Heart right ventricle (tissue), 16 donors: ENCODE results near the gene VTI1A. TPM values are rescaled to one million over a fixed set of nuclear protein-coding genes. Genes with fewer than 3 reads are reported as not detected.

ENCODE experiments used
- ATAC-seq, 8 donors: fragments of 200-7000 bp; cut with Tn5 transposase; one replicate each; pipeline ENCODE4 v1.9.1; 2020; ENCODE audit warnings: mild to moderate bottlenecking in 8 of 8, moderate library complexity in 8 of 8, moderate number of reproducible peaks in 1 of 8
- DNase-seq, 2 donors: peaks; one replicate each; pipeline ENCODE4 v3.0.0-alpha.2; 2020
- H3K27ac ChIP-seq, 10 donors: fragments of 200-600 bp; sonication (generic) in 2 of 10; one replicate each; pipeline versions ENCODE4 v1.5.0 to v1.8.0; 2020 to 2022; ENCODE audit warnings: mild to moderate bottlenecking in 3 of 10
- H3K27me3 ChIP-seq, 7 donors: fragments of 200-600 bp; one replicate each; pipeline ENCODE4 v1.8.0; 2021 to 2022; ENCODE audit warnings: mild to moderate bottlenecking in 2 of 7
- H3K36me3 ChIP-seq, 9 donors: fragments of 200-600 bp; sonication (generic) in 1 of 9; one replicate each; pipeline versions ENCODE4 v1.5.0 to v1.8.0; 2020 to 2022; ENCODE audit warnings: mild to moderate bottlenecking in 2 of 9
- H3K4me1 ChIP-seq, 9 donors: fragments of 200-600 bp; sonication (generic) in 1 of 9; one replicate each; pipeline versions ENCODE4 v1.5.0 to v1.8.0; 2020 to 2022; ENCODE audit warnings: mild to moderate bottlenecking in 4 of 9
- H3K4me3 ChIP-seq, 10 donors: fragments of 200-600 bp; sonication (generic) in 2 of 10; one replicate each; pipeline versions ENCODE4 v1.5.0 to v1.8.0; 2020 to 2022; ENCODE audit warnings: mild to moderate bottlenecking in 7 of 10, moderate library complexity in 2 of 10
- H3K9me3 ChIP-seq, 11 donors: fragments of 200-600 bp in 10 of 11; sonication (generic) in 2 of 11; one replicate each; pipeline versions ENCODE4 v1.5.0 to v1.8.0; 2013 to 2022; ENCODE audit warnings: mild to moderate bottlenecking in 2 of 11, control low read depth in 1 of 11, moderate library complexity in 1 of 11
- CTCF ChIP-seq, 9 donors: fragments of 200-600 bp; sonication (generic) in 2 of 9; IDR thresholded peaks; one replicate each; pipeline versions ENCODE4 v1.5.0 to v1.8.0; 2021 to 2022; ENCODE audit warnings: antibody characterized with exemption in 9 of 9, mild to moderate bottlenecking in 5 of 9, moderate library complexity in 1 of 9
- WGBS, 2 donors: extraction: QIAGEN DNeasy Blood & Tissue Kit; methylation state at CpG; one replicate each; pipeline ENCODE4 v1.1.7; 2013; ENCODE audit warnings: inconsistent platforms in 1 of 2; 5-methylcytosine and 5-hydroxymethylcytosine counted together
- intact Hi-C, 10 donors: fragments of 100-400 bp; cut with DNase I; formaldehyde crosslinking; loops; one replicate each; pipeline versions ENCODE4 v1.11.1 to v1.14.2; 2022
- polyA plus RNA-seq, 2 donors: library from polyadenylated mRNA; stranded (reverse); fragments of 200-250 nt; gene quantifications; one replicate each; pipeline ENCODE4 v1.2.3, GENCODE V29; 2013
- total RNA-seq, 10 donors: library from RNA; stranded (reverse); fragmentation: NEBNext Ultra II Directional in 3 of 10; extraction: Animal tissue kit (Norgen Biotek cat#: 25700) in 3 of 10; gene quantifications; one replicate each; pipeline versions ENCODE4 v1.2.1 to v1.2.4, GENCODE V29; 2021 to 2023
- donor health status: Arrhythmogenic right ventricular cardiomyopathy.
- donor health status: ischemic (EF 13 %, LVEDD 7.1; RV severe dilation, severe dysfunction).
- donor health status: healthy with polysubstance abuse.
- donor health status: DM: no; HTN: yes; CAD: no.
- donor health status: DM: no; HTN: no; CAD: no.
- donor health status: ischemic (EF 25% LVEDD 6.9; RV normal size, moderate dysfunction).
- donor health status: ischemic (EF 25% LVEDD 5.7; RV mildly dilated, moderate dysfunction).
- donor health status: healthy.
- donor health status: DM: yes; HTN: yes; CAD: no.
- donor health status: Ischemic cardiomyopathy.
- donor health status: ischemic (EF 35%, LVEDD 5.7; RV mildly dilated, moderate dysfunction).
- donor health status: nonischemic (EF 11% LVEDD 7.7; RV severe dilation, severe dysfunction).
- donor health status: DM: yes; HTN: yes; CAD: no.
- donor health status: PGD.
- donor health status: ischemic (EF 29% LVEDD 5.4; RV normal size, mild dysfunction).
- donor health status: nonischemic (EF 23%, LVEDD 6.1; RV moderate dilation, normal function).

VTI1A gene
- total and polyA plus RNA-seq, 12 donors: 6.2 to 24.5 (median 20.6) TPM

- no peak for TF ChIP-seq CTCF (IDR thresholded peaks at IDR 0.05)
- intact Hi-C loops: no loop called here
- Histone ChIP-seq H3K36me3 (no peaks in the 10 kb centered on the region), H3K9me3 (peaks cover 0 to 15% (median 6%) of the 10 kb centered on the region in 11 donors), H3K27me3 (no peaks in the 10 kb centered on the region), H3K27ac (no peak overlapping the region), H3K4me1 (peaks cover 0 to 15% (median 6%) of the 10 kb centered on the region in 9 donors), H3K4me3 (no peak overlapping the region)
- DNase-seq (no peak), ATAC-seq (no peak)
- WGBS, 2 donors: 97 to 100% methylated on average over 1 of the region's 1 CpG
Observed at GRCh38 chr10:112790030-112790429, 343.0 kb downstream of the VTI1A start.

- Histone ChIP-seq H3K27ac (no peak overlapping the region), H3K27me3 (no peaks in the 10 kb centered on the region), H3K9me3 (peaks cover 0 to 15% (median 6%) of the 10 kb centered on the region in 11 donors), H3K36me3 (no peaks in the 10 kb centered on the region), H3K4me3 (no peak overlapping the region), H3K4me1 (peaks cover 0 to 15% (median 6%) of the 10 kb centered on the region in 9 donors)
- intact Hi-C loops: no loop called here
- WGBS, 2 donors: 98 to 99% methylated on average over 4 of the region's 4 CpGs
- ATAC-seq (no peak), DNase-seq (no peak)
- no peak for TF ChIP-seq CTCF (IDR thresholded peaks at IDR 0.05)
Observed at GRCh38 chr10:112790921-112791320, 343.9 kb downstream of the VTI1A start.

GRCh38 chr10:112791447-112791846 is 344.4 kb downstream of the VTI1A start:
- no peak for TF ChIP-seq CTCF (IDR thresholded peaks at IDR 0.05)
- Histone ChIP-seq H3K4me1 (peaks cover 0 to 15% (median 6%) of the 10 kb centered on the region in 9 donors), H3K9me3 (peaks cover 0 to 15% (median 6%) of the 10 kb centered on the region in 11 donors), H3K27me3 (no peaks in the 10 kb centered on the region), H3K27ac (no peak overlapping the region), H3K4me3 (no peak overlapping the region), H3K36me3 (no peaks in the 10 kb centered on the region)
- WGBS, 2 donors: 92 to 95% methylated on average over 2 of the region's 2 CpGs
- DNase-seq (no peak), ATAC-seq (no peak)
- intact Hi-C loops: no loop called here

- H3K27me3 ChIP-seq: no peaks in the 10 kb centered on the region
- peaks cover 0 to 15% (median 6%) of the 10 kb centered on the region in 11 donors for H3K9me3 ChIP-seq
- H3K4me1 ChIP-seq: peaks cover 0 to 15% (median 6%) of the 10 kb centered on the region in 9 donors
- intact Hi-C loops: no loop called here
- DNase-seq (peak; percentile 29 to 30), ATAC-seq (peak in 7 of 8 donors; percentile 64 to 96 (median 75))
- H3K27ac ChIP-seq: peak overlapping the region in 3 of 10 donors; percentile 3 to 20 (median 4)
- H3K4me3 ChIP-seq: peak overlapping the region in 1 of 10 donors; percentile 2
- WGBS, 2 donors: 55 to 58% methylated on average over 14 of the region's 14 CpGs
- TF ChIP-seq CTCF (IDR thresholded peaks at IDR 0.05): no peak
- no peaks in the 10 kb centered on the region for H3K36me3 ChIP-seq
Observed at GRCh38 chr10:112792487-112793201, 345.6 kb downstream of the VTI1A start.
